ENCODE results near the gene AGK.

AGK gene

DNA sequence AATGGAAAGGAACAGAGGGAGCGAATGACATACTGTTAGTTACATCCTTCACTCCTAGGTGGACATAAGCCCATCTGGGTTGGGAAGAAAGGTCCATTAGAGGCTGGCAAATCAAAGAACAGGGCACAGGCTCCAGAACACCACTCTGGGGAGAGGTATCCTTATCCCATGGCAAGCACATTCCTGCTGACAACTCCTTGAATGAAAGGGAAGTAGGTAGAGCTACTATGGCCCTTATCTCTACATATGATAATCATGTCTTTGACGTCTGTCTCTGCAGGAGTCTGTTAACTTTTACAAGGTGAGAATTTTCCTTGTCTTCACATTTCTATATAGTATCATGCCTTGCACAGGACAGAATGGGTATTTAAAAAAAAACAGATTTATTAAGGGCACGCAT, 140.3 kb downstream of the AGK start:
- TF ChIP-seq, protein P1, sequence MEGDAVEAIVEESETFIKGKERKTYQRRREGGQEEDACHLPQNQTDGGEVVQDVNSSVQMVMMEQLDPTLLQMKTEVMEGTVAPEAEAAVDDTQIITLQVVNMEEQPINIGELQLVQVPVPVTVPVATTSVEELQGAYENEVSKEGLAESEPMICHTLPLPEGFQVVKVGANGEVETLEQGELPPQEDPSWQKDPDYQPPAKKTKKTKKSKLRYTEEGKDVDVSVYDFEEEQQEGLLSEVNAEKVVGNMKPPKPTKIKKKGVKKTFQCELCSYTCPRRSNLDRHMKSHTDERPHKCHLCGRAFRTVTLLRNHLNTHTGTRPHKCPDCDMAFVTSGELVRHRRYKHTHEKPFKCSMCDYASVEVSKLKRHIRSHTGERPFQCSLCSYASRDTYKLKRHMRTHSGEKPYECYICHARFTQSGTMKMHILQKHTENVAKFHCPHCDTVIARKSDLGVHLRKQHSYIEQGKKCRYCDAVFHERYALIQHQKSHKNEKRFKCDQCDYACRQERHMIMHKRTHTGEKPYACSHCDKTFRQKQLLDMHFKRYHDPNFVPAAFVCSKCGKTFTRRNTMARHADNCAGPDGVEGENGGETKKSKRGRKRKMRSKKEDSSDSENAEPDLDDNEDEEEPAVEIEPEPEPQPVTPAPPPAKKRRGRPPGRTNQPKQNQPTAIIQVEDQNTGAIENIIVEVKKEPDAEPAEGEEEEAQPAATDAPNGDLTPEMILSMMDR (IDR thresholded peaks at IDR 0.05; ENCODE audit: extremely low read depth, insufficient read depth, missing control alignments): no peak
- in situ Hi-C loops (cut with MboI; ENCODE audit: low pct_unique_long_range_greater_than_20kb, low sequenced_read_pairs, unreplicated experiment): no loop called here
- no peak for DNase-seq (ENCODE audit: low spot score)

DNA sequence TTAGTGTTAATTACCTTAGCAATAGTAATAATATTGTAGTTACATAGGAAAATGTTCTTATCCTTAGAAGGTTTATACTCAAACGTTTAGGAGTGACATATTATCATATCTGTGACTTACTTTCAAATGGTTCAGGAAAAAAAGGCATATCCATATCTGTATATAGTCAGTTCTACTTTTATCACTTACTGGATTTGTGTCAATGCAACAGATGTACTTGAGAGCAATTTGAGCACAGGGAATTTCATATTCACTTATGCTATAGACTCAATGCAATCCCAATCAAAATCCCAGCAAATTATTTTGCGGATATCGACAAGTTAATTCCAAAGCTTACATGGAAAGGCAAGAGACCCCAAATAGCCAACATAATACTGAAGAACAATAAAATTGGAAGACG, 140.8 kb downstream of the AGK start:
- in situ Hi-C loops (cut with MboI; ENCODE audit: low pct_unique_long_range_greater_than_20kb, low sequenced_read_pairs, unreplicated experiment): no loop called here
- TF ChIP-seq, protein P1 (IDR thresholded peaks at IDR 0.05; ENCODE audit: extremely low read depth, insufficient read depth, missing control alignments): no peak
- DNase-seq (ENCODE audit: low spot score): no peak

DNA sequence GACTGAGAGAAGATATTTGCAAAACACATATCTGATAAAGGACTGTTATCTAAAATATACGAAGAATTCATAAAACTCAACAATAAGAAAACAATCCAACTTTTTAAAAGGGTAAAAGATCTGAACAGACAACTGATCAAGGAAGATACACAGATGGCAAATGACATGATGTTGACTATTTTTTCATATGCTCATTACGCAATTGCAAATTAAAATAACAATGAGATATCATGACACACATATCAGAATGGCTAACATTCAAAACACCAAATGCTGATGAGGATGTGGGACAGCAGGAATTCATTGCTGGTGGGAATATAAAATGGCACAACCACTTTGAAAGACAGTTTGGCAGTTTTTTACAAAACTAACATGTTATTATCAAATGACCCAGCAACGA, 141.9 kb downstream of the AGK start:
- TF ChIP-seq, protein P1 (IDR thresholded peaks at IDR 0.05; ENCODE audit: extremely low read depth, insufficient read depth, missing control alignments): no peak
- no peak for DNase-seq (ENCODE audit: low spot score)
- in situ Hi-C loops (cut with MboI; ENCODE audit: low pct_unique_long_range_greater_than_20kb, low sequenced_read_pairs, unreplicated experiment): no loop called here

DNA sequence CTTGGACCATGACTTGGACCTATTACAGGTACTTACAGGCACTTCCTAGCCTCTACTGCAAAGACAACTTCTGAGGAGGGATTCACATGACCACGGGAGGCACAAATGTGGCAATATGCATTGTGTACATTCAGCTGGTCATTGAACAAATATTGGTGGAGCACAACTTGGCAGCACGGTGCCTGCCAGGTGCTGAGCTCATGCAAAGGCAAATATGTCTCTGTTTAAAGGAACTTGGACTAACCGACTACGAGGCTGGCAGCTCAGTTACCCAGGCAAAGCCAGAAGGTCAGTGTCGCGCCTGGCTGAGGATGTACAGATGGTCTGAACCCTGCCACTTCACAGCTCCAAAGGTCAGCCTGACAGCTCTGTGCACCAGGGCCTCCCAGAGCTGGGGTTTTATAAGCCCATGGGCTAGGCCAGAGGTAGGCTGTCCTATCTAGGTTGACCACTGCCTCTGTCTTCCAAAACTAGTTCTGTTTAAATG, 144.6 kb downstream of the AGK start:
- no peak for DNase-seq (ENCODE audit: low spot score)
- in situ Hi-C loops (cut with MboI; ENCODE audit: low pct_unique_long_range_greater_than_20kb, low sequenced_read_pairs, unreplicated experiment): no loop called here
- TF ChIP-seq, protein P1 (IDR thresholded peaks at IDR 0.05; ENCODE audit: extremely low read depth, insufficient read depth, missing control alignments): no peak

GRCh38 chr7:141696348-141696747, 145.1 kb downstream of the AGK start:
- in situ Hi-C loops (cut with MboI; ENCODE audit: low pct_unique_long_range_greater_than_20kb, low sequenced_read_pairs, unreplicated experiment): no loop called here
- TF ChIP-seq, protein P1 (IDR thresholded peaks at IDR 0.05; ENCODE audit: extremely low read depth, insufficient read depth, missing control alignments): no peak
- no peak for DNase-seq (ENCODE audit: low spot score)

DNA sequence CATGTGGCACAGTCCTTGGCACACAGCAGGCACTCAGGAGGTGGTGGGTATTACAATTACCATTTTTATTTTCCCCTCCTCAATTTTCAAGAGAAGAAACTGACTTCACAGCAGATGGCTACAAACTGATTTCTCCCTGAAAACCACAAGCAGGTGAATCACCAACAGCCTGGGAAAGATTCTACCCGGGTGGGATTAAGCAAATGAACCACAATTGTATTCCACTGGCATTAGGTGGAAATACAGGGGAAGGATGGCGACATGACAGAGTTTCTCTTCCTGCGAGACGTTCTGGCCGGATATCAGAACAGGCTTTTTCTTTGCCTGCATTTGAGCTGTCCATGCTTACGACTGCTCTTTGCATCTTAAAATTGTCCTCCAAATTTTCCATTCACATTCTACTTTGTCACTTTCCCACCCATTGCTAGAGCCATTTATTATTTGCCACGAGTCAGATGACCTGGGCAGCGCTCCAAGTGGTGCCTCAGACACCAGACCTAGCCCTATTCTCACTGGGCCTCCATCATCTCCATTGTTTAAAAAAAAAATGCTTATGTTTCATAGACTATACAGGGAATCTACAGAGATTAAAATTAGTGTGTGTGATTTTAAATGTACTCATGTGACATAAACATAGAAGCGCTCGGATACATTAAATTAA, 146.1 kb downstream of the AGK start:
- no peak for DNase-seq (ENCODE audit: low spot score)
- TF ChIP-seq, protein P1 (IDR thresholded peaks at IDR 0.05; ENCODE audit: extremely low read depth, insufficient read depth, missing control alignments): no peak
- in situ Hi-C loops (cut with MboI; ENCODE audit: low pct_unique_long_range_greater_than_20kb, low sequenced_read_pairs, unreplicated experiment): no loop called here

All from GM13977 (cell line).